Muscle layer of colon (tissue), 2 donors: Measurements from ENCODE around the gene TYSND1.
"Not testable (repeated sequence)": the region's sequence is repeated elsewhere in the genome, so short reads cannot be mapped to it uniquely, and the experiment has no call there.

Experiments
- H3K27ac ChIP-seq: one replicate; pipeline ENCODE4 v1.7.0; 2013; ENCODE audit warnings: low read depth, mild to moderate bottlenecking, low read length, moderate library complexity
- H3K27me3 ChIP-seq, 2 donors: one replicate each; pipeline ENCODE4 v1.7.0; 2013; ENCODE audit warnings: low read length in 2 of 2, mild to moderate bottlenecking in 2 of 2; ENCODE audit not compliant: insufficient read depth in 2 of 2, control insufficient read depth in 1 of 2
- H3K36me3 ChIP-seq: one replicate; pipeline ENCODE4 v1.7.0; 2013; ENCODE audit warnings: mild to moderate bottlenecking, low read length; ENCODE audit not compliant: insufficient read depth
- H3K4me1 ChIP-seq: one replicate; pipeline ENCODE4 v1.7.0; 2013; ENCODE audit warnings: mild to moderate bottlenecking, low read length; ENCODE audit not compliant: insufficient read depth
- H3K4me3 ChIP-seq, 2 donors: one replicate each; pipeline ENCODE4 v1.7.0; 2013; ENCODE audit warnings: low read length in 2 of 2, low read depth in 1 of 2, mild to moderate bottlenecking in 1 of 2, moderate library complexity in 1 of 2
- H3K9ac ChIP-seq: one replicate; pipeline ENCODE4 v1.7.0; 2013; ENCODE audit warnings: low read length
- H3K9me3 ChIP-seq: one replicate; pipeline ENCODE4 v1.7.0; 2013; ENCODE audit warnings: mild to moderate bottlenecking, low read length
- donor health status: abdominal sarcoma.
- donor health status: Adenocarcinoma of cecum.

Gene TYSND1

GRCh38 chr10:70179209-70179608 is 32.7 kb upstream of the TYSND1 start:
- not testable (repeated sequence) for H3K27me3 ChIP-seq, H3K9me3 ChIP-seq, H3K27ac ChIP-seq, H3K4me1 ChIP-seq, H3K4me3 ChIP-seq, H3K9ac ChIP-seq, H3K36me3 ChIP-seq

GRCh38 chr10:70178139-70178725 is 31.7 kb upstream of the TYSND1 start:
- Histone ChIP-seq H3K9me3 (no peaks in the 10 kb centered on the region), H3K4me1 (peaks cover 4% of the 10 kb centered on the region), H3K27ac (no peak overlapping the region), H3K4me3 (no peak overlapping the region), H3K27me3 (no peaks in the 10 kb centered on the region), H3K9ac (no peak overlapping the region), H3K36me3 (no peaks in the 10 kb centered on the region)

- H3K27ac ChIP-seq = no peak overlapping the region
- H3K27me3 ChIP-seq = no peaks in the 10 kb centered on the region
- peaks cover 4% of the 10 kb centered on the region for H3K4me1 ChIP-seq
- H3K9me3 ChIP-seq = no peaks in the 10 kb centered on the region
- no peak overlapping the region for H3K4me3 ChIP-seq
- no peaks in the 10 kb centered on the region for H3K36me3 ChIP-seq
- H3K9ac ChIP-seq = no peak overlapping the region
Observed at GRCh38 chr10:70176441-70176840, 29.9 kb upstream of the TYSND1 start.

- H3K4me3 ChIP-seq = no peak overlapping the region
- peaks cover 4% of the 10 kb centered on the region for H3K4me1 ChIP-seq
- no peaks in the 10 kb centered on the region for H3K27me3 ChIP-seq
- H3K36me3 ChIP-seq = no peaks in the 10 kb centered on the region
- H3K9ac ChIP-seq = no peak overlapping the region
- H3K27ac ChIP-seq = no peak overlapping the region
- no peaks in the 10 kb centered on the region for H3K9me3 ChIP-seq
Observed at GRCh38 chr10:70175516-70175915, 29.0 kb upstream of the TYSND1 start.

GRCh38 chr10:70174058-70174741 is 27.7 kb upstream of the TYSND1 start:
- Histone ChIP-seq H3K4me3 (no peak overlapping the region), H3K27me3 (no peaks in the 10 kb centered on the region), H3K9ac (no peak overlapping the region), H3K27ac (no peak overlapping the region), H3K36me3 (no peaks in the 10 kb centered on the region), H3K4me1 (peaks cover 8% of the 10 kb centered on the region), H3K9me3 (no peaks in the 10 kb centered on the region)

GRCh38 chr10:70169649-70170364 is 23.3 kb upstream of the TYSND1 start:
- H3K27ac ChIP-seq = peak overlapping the region; percentile 95
- H3K4me3 ChIP-seq = peak overlapping the region; percentile 89 to 99
- H3K36me3 ChIP-seq = peaks cover 9% of the 10 kb centered on the region
- H3K4me1 ChIP-seq = peaks cover 34% of the 10 kb centered on the region
- no peaks in the 10 kb centered on the region for H3K27me3 ChIP-seq
- no peaks in the 10 kb centered on the region for H3K9me3 ChIP-seq
- peak overlapping the region; percentile 88 for H3K9ac ChIP-seq

- H3K9me3 ChIP-seq = no peaks in the 10 kb centered on the region
- H3K27ac ChIP-seq = no peak overlapping the region
- peaks cover 35% of the 10 kb centered on the region for H3K4me1 ChIP-seq
- peak overlapping the region; percentile 88 for H3K9ac ChIP-seq
- peaks cover 9% of the 10 kb centered on the region for H3K36me3 ChIP-seq
- peak overlapping the region in 1 of 2 donors; percentile 89 for H3K4me3 ChIP-seq
- H3K27me3 ChIP-seq = no peaks in the 10 kb centered on the region
Observed at GRCh38 chr10:70169011-70169410, 22.5 kb upstream of the TYSND1 start.

- Histone ChIP-seq H3K27me3 (no peaks in the 10 kb centered on the region), H3K4me1 (peaks cover 47% of the 10 kb centered on the region), H3K9ac (no peak overlapping the region), H3K27ac (no peak overlapping the region), H3K36me3 (peaks cover 9% of the 10 kb centered on the region), H3K9me3 (no peaks in the 10 kb centered on the region), H3K4me3 (no peak overlapping the region)
Observed at GRCh38 chr10:70167246-70167645, 20.7 kb upstream of the TYSND1 start.

- H3K4me3 ChIP-seq = no peak overlapping the region
- H3K9ac ChIP-seq = no peak overlapping the region
- peaks cover 54% of the 10 kb centered on the region for H3K4me1 ChIP-seq
- no peak overlapping the region for H3K27ac ChIP-seq
- H3K9me3 ChIP-seq = no peaks in the 10 kb centered on the region
- H3K36me3 ChIP-seq = peaks cover 12% of the 10 kb centered on the region
- H3K27me3 ChIP-seq = no peaks in the 10 kb centered on the region
Observed at GRCh38 chr10:70166394-70166793, 19.9 kb upstream of the TYSND1 start.

- Histone ChIP-seq H3K9me3 (no peaks in the 10 kb centered on the region), H3K9ac (no peak overlapping the region), H3K4me3 (no peak overlapping the region), H3K27me3 (no peaks in the 10 kb centered on the region), H3K4me1 (peaks cover 50% of the 10 kb centered on the region), H3K36me3 (peaks cover 19% of the 10 kb centered on the region), H3K27ac (no peak overlapping the region)
Observed at GRCh38 chr10:70164163-70164562, 17.7 kb upstream of the TYSND1 start.

GRCh38 chr10:70163448-70163847 is 16.9 kb upstream of the TYSND1 start:
- peaks cover 19% of the 10 kb centered on the region for H3K36me3 ChIP-seq
- no peak overlapping the region for H3K4me3 ChIP-seq
- peaks cover 43% of the 10 kb centered on the region for H3K4me1 ChIP-seq
- no peaks in the 10 kb centered on the region for H3K9me3 ChIP-seq
- H3K9ac ChIP-seq = no peak overlapping the region
- no peak overlapping the region for H3K27ac ChIP-seq
- no peaks in the 10 kb centered on the region for H3K27me3 ChIP-seq
